NT2/D1 (cell line): ENCODE results near the gene NT5M.

ENCODE experiments used
- DNase-seq: peaks from one replicate; pipeline ENCODE4 v3.0.0-alpha.2; 2011; ENCODE audit warnings: low read depth, low spot score
- H3K27me3 ChIP-seq: 2 replicates; pipeline ENCODE4 v1.6.0; 2011; ENCODE audit warnings: mild to moderate bottlenecking; ENCODE audit not compliant: insufficient read length, insufficient read depth
- H3K36me3 ChIP-seq: 2 replicates; pipeline ENCODE4 v1.6.1; 2011; ENCODE audit warnings: mild to moderate bottlenecking, low read length, mixed read lengths; ENCODE audit not compliant: insufficient read depth, insufficient read length
- H3K4me1 ChIP-seq: 2 replicates; pipeline ENCODE4 v1.5.1; 2011; ENCODE audit not compliant: insufficient read depth, insufficient read length
- H3K4me3 ChIP-seq: 2 replicates; pipeline ENCODE4 v1.5.1; 2011; ENCODE audit warnings: low read depth; ENCODE audit not compliant: insufficient read length
- H3K9ac ChIP-seq: 2 replicates; pipeline ENCODE4 v1.6.0; 2011; ENCODE audit warnings: low read depth; ENCODE audit not compliant: insufficient read length
- H3K9me3 ChIP-seq: 2 replicates; pipeline ENCODE4 v1.5.1; 2011; ENCODE audit warnings: mild to moderate bottlenecking, low read length; ENCODE audit not compliant: insufficient read depth
- SUZ12 ChIP-seq: IDR thresholded peaks from 2 replicates; pipeline ENCODE4 v1.6.1; 2011; ENCODE audit not compliant: insufficient read length, insufficient read depth; ENCODE audit errors: extremely low read depth
- YY1 ChIP-seq: IDR thresholded peaks from 2 replicates; pipeline ENCODE4 v1.6.1; 2011; ENCODE audit not compliant: insufficient read length, insufficient read depth
- ZNF274 ChIP-seq: IDR thresholded peaks from 2 replicates; pipeline ENCODE4 v1.6.1; 2011; ENCODE audit warnings: mild to moderate bottlenecking, low read depth, low read length

NT5M gene

DNA sequence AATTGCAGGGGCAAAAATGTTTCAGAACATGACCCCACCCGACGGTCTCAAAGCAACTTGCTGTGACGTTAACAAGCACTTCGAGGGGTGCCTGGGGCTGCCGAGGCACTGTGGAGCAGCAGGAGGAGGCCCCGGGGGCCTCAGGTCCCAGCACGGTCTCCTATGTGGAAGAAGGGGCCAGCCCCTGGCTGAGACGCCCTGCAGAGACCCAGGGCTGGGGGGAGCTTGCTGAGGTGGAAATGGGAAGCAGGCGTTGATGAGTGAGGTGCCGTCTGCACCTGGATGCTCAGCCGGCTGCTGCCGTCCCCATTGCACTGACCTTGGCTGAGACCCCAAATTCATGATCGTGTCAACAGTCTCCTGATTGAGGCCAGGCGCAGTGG, 46.5 kb downstream of the NT5M start:
- Histone ChIP-seq H3K9ac (no peak overlapping the region), H3K36me3 (no peaks in the 10 kb centered on the region), H3K9me3 (no peaks in the 10 kb centered on the region), H3K4me3 (no peak overlapping the region), H3K4me1 (peaks cover 12% of the 10 kb centered on the region), H3K27me3 (no peaks in the 10 kb centered on the region)
- DNase-seq: no peak
- no peak for TF ChIP-seq SUZ12

GRCh38 chr17:17350491-17351355, 47.5 kb downstream of the NT5M start:
- peaks cover 13% of the 10 kb centered on the region for H3K4me1 ChIP-seq
- no peaks in the 10 kb centered on the region for H3K9me3 ChIP-seq
- TF ChIP-seq ZNF274: no peak
- TF ChIP-seq SUZ12: no peak
- no peak overlapping the region for H3K9ac ChIP-seq
- H3K4me3 ChIP-seq: no peak overlapping the region
- DNase-seq: no peak
- no peaks in the 10 kb centered on the region for H3K36me3 ChIP-seq
- no peaks in the 10 kb centered on the region for H3K27me3 ChIP-seq

DNA sequence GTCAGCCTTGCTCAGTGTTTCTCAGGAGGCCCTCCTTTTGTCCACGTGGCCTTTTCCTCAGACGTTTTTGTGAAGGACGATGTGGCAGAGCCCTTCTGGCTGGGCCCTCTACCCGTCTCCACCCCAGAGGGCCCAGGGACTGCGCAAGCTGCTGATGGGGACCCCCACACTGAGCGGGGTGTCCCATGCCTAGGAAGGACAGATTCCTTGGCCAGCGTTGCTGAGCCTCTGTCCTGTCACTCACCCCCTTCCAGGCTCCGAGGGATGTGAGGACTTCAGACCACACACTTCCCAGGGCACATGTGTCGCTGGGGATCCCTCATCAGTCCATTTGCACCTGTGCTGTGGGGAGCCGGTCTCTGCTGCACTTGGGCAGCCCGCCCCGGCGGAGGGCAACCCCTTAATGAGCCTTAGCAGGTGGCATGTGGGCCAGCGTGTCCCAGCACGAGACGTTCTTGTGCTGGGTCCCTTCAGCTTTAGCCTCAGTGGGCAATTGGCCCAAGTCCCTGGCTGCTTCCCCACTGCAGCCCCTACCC, 48.3 kb downstream of the NT5M start:
- no peak for DNase-seq
- Histone ChIP-seq H3K9me3 (no peaks in the 10 kb centered on the region), H3K4me3 (no peak overlapping the region), H3K36me3 (no peaks in the 10 kb centered on the region), H3K4me1 (peaks cover 13% of the 10 kb centered on the region), H3K27me3 (no peaks in the 10 kb centered on the region), H3K9ac (no peak overlapping the region)
- no peak for TF ChIP-seq YY1
- TF ChIP-seq ZNF274: no peak
- no peak for TF ChIP-seq SUZ12

- H3K4me3 ChIP-seq: no peak overlapping the region
- no peak overlapping the region for H3K9ac ChIP-seq
- H3K36me3 ChIP-seq: no peaks in the 10 kb centered on the region
- DNase-seq: no peak
- H3K4me1 ChIP-seq: peaks cover 13% of the 10 kb centered on the region
- TF ChIP-seq ZNF274: no peak
- TF ChIP-seq SUZ12: no peak
- no peak for TF ChIP-seq YY1
- H3K9me3 ChIP-seq: no peaks in the 10 kb centered on the region
- H3K27me3 ChIP-seq: no peaks in the 10 kb centered on the region
These were observed 49.0 kb downstream of the NT5M start for GRCh38 chr17:17351901-17352781.

DNA sequence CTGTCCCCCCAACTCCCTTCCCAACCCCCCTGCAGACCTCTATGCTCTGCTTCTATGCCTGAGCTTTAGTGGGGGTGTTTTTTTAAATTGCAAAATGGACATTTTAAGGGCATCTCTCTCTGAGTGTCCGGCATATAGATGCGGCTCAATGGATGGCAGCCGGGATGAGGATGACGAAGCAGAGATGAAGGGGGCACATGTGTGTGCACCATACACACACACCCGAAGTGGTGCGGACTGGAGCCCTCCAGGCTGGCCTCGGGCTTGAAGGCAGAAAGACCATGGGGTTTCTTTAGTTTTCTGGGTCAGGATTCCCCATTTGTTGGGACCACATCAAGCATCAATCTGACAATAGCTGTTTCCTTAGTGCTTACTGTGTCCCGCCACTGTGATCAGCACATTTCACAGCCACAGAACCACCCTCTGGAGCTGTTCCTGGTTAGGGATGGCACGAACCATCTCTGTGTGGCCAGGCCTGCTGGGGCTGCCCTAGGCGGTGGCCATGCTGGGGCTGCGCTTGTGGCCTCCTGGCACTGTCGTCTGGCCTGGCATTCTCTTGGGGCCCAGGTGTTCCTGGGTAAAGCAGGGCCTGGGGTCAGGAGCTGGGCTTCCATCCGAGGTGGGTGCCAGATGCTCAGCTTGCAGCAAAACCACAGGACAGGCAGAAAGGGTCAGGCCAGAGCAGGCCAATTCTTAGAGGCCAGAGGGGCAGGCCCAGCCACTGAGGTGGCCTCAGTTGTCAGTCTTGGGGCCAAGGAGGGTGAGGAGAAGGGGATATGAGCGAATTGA, 49.9 kb downstream of the NT5M start:
- DNase-seq: no peak
- Histone ChIP-seq H3K36me3 (no peaks in the 10 kb centered on the region), H3K27me3 (no peaks in the 10 kb centered on the region), H3K9me3 (no peaks in the 10 kb centered on the region), H3K4me3 (no peak overlapping the region), H3K9ac (no peak overlapping the region), H3K4me1 (peaks cover 13% of the 10 kb centered on the region)
- TF ChIP-seq SUZ12: no peak
- no peak for TF ChIP-seq ZNF274
- TF ChIP-seq YY1: no peak

GRCh38 chr17:17353625-17354484, 50.7 kb downstream of the NT5M start:
- TF ChIP-seq YY1: no peak
- TF ChIP-seq SUZ12: no peak
- TF ChIP-seq ZNF274: no peak
- Histone ChIP-seq H3K36me3 (no peaks in the 10 kb centered on the region), H3K9me3 (no peaks in the 10 kb centered on the region), H3K9ac (no peak overlapping the region), H3K4me3 (no peak overlapping the region), H3K4me1 (peaks cover 13% of the 10 kb centered on the region), H3K27me3 (no peaks in the 10 kb centered on the region)
- DNase-seq: no peak
